ENCODE results near the gene KAZN.

Gene KAZN

DNA sequence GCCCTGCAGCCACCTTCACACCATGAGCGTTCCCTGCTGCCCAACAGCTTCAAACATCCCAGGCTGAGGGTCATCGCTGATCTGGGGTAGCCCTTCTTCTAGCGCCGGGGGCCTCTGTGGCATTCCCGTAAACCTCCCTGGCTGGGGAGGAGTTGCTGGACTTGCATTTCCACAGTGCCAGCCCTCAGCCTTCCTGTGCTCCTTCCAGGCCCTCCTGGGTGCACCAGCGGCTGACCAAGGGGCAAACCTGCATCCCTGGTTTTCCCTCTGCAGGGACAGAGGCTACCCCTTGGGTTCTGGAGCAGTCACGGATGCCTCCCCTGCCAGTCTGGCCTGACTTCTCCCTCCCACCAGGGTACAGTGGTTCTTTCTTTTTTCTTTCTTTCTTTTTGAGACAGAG lies 336.4 kb downstream of the KAZN start:
- DNase-seq (ENCODE audit: low read depth in 2 of 2), result no peak

DNA sequence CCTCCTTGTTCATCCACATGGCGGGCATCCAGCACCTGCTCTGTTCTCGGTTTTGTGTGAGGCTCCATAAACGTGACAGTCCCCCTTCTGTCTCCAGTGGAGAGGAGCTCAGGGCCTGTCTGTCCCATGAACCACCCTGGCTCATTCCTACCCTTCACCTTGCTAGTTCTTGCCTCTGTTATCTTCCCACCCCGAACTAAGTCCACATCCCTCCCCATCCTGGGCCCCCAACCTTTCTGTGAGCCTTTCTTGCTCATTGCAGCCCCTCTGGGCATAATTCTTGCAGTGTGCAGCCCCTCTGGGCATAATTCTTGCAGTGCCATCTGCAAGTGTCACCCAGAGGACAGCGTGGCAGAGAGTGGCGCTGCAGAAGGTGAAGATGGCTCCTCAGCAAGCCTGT lies 338.3 kb downstream of the KAZN start:
- no peak for DNase-seq (ENCODE audit: low read depth in 2 of 2)

DNA sequence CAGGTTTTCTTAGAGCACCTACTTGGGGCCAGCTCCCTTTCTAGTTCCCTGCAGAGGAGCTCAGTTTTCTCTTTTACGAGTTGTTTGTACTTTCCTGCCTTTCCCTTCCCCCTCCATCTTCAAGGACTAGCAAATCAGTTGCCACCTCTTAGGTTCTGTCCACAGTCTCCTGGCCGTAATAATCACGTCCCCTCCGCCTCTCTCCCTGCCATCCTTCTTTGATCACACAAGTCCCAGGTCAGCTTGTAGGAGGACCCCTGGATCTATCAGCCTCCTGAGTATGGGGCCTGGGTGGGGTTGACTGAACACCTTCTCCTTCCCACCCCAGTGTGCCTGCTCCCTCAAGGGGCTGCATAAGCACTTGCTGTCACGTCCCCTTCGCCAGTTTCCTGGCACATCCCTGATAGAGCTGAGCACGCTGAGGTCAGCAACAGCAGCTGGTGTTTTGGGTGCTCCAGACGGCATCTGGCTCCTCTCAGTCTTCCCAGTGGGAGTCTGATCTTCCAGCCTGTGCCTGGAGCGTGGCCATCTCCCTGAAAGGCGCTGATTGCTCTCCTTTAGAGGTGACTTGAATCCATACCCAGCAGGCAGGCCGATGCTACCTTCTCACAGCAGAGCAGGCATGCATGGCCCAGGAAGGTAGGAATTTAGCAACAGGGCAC lies 338.9 kb downstream of the KAZN start:
- DNase-seq (ENCODE audit: low read depth in 2 of 2), result no peak

DNA sequence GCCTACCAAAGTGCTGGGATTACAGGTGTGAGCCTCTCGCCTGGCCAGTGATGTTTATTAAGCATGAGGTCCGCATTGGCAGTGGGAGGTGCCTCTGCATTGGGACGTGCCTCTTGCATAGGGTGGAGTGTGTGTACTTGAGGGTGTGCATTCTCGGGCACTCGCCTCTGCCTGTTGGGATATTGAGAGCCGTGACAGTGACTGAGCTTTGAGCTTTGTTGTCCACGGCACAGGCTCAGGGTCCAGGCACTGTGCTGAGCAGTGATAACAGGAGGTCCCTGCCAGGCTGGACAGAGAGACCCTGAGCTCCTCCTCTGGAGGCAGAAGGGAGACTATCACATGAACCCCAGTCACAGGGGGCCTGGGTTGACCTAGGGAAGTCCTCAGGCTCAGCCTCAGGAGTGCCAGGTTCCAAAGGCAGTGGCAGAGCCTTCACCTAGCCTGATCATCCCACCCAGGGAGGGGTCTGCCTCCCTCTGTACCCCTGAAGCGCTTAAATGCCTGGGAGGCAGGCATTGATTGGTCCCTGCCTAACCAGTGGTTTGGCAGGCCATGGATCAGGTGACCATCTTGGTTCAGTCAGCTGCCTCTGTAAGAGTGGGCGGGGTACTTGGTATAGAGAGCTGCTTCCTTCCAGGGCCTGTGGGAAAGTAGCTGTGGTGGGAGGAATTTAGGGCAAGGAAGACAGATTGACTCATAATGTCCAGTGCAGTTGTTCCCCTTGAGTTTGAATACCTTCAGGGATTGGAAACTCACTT lies 341.2 kb downstream of the KAZN start:
- no peak for DNase-seq (ENCODE audit: low read depth in 2 of 2)

DNA sequence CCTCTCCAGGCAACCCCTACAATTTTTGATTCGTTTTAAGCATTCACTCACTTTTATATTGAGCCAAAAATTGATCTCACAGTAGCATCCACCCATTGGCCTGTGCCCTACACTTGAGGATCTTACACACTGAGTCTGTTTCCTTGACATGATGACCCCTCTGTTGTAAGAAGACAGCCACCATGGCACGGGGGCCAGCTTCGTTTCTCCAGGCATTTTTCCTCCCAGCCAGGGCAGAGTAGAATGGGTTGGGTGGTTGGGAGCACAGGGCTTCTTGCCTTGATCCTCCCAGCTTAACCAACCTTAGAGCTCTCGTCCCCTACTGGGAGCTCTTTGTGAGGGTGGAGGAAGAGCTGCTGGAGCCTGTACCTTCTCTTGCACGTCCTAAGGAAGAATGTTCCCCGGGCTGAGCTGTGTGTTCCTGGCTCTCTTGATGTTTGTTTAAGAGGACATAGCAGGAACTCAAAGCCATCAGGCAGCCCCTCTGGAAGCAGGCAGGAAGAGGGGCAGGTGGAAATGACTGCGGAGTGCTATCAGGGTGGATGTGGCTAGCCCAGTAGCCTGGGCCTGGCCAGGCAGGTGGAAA lies 341.9 kb downstream of the KAZN start:
- no peak for DNase-seq (ENCODE audit: low read depth in 2 of 2)

DNA sequence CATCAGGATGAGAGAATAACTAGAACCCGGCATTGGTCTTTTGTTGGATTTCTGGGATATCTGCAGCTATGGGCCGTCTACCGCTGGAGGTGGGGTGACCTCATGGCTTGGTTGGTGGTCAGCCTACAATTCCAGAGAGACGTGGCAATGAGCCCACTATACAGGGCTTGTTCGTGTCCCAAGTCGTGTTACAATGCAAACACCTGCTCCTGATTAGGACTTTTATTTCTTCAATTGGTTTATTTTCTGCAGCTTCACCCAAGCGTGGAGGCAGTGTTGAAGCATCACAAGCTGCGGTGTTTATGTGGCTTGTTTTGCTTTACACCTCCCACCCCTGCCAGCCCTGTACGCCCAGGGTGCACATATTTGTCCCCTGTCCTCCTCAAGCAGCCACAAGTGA lies 343.4 kb downstream of the KAZN start:
- DNase-seq (ENCODE audit: low read depth in 2 of 2), result no peak

DNA sequence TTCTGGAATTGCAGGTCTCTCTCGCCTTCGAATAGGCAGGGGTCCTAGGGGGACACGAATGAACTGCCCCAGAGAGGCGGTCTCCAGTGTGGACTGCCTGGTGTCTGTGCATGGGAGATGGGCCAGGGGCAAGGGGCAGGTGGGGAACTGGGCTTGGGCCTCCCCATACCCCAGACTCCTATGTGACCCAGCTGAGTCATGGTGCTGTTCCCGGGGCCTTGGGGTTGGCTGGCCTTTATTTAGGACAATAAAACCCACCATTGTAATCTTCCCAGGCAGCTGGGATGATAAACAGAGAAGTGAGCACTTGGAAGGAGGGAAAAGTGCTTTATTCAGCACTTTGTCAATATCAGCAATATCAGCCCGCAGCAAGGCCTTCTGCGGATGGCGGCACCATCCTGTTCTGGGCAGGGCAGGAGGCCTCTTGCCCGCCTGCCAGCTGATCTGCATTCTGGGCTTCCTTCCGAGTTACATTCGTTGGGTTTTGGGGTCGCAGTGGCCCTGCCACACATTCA lies 346.0 kb downstream of the KAZN start:
- DNase-seq (ENCODE audit: low read depth in 2 of 2), result no peak

DNA sequence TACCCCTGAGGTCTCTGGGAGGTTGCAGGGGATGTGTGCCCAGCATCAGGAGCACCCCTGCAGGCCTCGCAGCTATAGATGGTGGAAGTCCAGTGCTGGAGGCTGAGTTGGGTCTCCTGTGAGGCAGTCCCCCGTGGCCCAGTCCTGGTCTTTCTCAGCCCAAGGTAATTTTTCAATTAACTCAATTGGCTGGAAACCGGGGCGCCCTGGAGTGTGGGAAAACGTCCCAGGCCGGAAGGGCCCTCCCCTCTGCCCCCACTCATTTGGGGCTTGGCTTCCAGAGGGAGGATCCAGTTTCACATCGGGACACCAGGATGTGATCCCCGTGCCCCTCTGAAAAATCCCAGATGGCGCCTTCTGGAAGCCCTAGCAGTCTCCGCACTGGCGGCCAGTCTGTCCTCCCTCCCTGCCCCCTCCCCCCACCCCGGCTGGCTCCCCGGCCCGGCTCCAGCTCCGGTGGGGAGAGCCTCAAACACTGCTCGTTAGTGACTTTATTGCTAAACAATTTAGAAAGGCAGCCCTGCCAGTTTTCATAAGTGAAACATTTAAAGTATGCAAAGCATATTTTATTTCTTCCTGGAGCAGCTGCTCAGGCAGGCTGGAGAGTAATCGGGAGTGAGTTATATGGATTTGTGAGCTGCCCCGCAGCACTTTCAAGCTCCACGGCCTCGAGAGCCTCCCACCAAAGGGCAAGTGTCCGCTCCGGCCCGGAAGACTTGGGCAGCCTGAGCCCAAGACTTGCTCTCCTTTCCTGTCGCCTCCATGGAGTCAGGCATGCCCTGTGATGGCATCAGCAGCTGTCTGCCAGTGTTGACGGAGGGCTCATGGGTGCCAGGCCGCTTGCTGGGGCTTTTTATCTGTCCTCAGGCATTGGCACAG lies 346.9 kb downstream of the KAZN start:
- no peak for DNase-seq (ENCODE audit: low read depth in 2 of 2)

DNA sequence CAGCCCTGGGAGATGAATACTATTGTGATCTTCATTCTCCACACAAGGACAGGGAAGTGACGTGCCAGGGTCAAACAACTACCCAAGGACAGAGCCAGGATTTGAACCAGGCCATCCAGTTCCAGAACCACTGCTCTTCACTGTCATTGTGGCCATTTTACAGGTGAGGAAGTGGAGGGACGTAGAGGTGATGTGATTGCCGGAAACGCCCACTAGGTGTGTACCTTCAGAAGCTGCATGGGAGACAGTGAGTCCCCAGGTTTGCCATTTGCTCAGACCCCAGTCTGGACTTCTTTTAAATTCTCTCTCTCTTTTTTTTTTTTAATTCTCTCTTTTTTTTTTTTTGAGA lies 347.5 kb downstream of the KAZN start:
- DNase-seq (ENCODE audit: low read depth in 2 of 2), result no peak

DNA sequence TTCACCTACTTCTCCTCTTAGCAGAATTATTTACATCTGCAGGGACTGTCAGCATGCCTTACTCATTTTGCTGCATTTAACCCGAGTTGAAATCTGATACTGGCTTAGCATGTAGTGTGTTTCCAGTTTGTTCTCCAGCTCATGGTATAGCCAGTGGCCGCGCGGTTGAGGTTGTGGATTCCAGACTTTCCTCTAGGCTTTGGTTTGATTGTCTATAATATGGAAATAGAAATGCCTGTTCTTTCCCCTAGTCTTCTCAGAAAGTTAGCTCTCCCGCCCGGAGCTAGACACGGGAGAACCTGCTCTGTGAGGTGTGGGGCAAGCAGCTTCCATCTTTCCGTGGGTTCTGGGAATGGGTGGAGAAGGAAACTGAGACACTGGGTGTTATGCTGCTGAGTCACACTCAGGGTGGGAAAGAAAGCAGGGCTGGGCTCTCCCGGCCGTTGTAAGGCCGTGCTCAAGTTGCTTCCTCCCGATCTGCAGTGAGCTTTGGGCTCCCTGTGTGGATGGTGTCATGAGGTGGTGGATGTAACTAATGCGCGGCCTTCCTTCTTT lies 348.3 kb downstream of the KAZN start:
- no peak for DNase-seq (ENCODE audit: low read depth in 2 of 2)

DNA sequence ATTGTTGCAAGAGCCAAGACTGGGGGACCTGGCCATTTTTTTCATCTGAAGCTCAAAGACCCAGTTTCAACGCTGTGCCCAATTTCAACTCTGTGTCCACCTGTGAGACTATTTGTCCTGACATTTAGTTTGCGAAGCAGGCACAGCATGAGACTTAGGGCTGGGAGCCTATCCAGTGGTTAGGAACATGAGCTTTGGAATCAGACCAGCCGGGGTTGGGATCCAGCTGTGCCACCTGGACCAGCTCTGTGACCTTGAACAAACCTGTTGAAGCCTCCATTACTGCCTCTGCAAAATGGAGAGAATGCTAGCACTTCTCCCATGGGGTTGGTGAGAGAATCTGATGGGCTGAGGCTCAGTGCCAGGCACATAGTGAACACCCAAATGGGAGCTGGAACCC lies 348.9 kb downstream of the KAZN start:
- DNase-seq (ENCODE audit: low read depth in 2 of 2), result no peak

DNA sequence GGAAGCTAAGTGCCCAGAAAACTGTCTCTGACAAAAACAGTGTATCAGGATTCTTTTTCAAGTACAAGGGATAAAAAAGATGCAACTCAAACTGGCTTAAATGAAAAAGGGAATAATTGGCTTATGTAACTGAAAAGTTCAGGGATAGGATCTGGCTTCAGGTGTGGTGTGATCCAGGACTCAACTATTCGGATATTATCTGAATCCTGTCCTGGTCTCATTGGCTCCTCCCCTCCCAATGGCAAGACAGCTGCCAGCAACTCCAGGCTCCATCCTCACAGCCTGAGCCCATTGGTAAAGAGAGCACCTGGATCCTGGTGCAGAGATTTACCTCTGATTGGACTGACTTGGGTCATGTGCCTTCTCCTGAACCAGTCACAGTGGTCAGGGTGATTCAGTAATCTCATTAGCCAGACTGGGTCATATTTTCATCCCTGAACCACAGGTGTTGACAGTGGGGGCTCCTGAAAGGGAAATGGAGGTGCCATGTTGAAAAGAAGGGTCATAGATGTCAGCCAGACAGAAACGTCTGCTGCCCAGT lies 349.7 kb downstream of the KAZN start:
- DNase-seq (ENCODE audit: low read depth in 2 of 2), result no peak

DNA sequence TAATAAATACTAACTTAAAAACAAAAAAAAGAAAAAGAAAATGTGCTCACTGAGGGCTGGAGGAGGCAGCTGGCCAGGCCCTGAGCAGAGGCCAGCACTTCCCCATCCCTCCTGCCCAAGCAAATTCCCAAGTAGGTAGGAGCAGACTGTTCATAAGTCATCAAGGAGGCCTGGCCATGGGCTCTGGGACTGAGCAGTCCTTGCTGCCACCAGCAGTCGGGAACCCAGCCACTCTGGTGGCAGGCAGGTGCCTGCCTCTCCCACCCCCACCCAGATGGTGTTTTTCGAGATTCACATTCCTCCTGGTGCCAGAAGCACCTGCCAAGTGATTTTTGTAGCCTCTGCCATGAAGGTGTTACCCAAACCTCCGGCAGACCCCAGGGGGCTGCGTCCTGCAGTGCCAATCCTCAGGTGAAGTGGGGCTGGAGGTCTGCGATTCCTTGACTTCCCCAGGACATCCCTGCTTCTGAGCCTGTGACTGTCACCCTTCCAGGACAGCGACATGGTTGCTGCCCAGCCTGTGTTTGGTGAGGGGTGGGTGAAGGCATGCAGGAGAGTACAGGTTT lies 350.9 kb downstream of the KAZN start:
- DNase-seq (ENCODE audit: low read depth in 2 of 2), result no peak

DNA sequence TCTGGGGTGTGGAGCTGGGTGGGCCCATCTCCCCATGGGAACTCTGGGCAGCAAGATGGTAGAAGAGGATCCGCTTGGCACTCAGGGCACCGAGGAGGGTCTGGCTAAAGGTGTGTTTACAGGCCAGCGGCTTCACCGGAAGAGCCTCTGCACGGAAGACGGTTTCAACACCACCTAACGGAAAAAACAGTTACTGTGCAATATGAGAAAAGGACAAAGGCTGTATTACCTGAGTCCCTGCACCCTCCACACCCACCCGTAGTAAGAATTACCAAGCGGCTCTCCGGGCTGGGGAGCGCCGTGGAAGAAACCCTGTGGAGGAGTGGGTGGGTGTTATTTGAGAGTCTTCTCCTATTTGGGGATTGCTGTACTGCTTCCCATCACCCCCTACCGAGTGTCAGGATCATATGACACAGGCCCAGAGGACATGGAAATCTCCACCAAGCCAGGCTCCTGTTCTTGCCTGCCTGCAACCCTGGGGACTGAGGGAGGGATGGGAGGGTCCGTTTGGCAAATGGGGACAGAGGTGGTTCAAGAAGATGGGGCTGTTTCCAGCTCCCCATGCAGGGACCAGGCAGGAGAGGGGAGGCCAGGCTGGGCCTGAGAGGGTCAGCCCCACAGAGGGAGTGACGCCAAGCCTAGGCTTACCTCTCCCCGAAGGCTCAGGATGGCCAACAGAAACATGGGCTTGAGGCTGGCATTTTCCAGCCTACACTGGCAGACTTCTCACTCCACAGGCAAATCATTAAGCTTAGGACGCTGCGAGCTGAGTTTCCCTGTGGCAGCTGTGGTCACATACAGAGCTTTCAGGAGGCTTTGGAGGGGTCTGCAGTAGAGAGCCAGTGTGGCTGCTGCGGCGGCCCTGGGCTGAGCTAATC lies 351.6 kb downstream of the KAZN start:
- no peak for DNase-seq (ENCODE audit: low read depth in 2 of 2)

DNA sequence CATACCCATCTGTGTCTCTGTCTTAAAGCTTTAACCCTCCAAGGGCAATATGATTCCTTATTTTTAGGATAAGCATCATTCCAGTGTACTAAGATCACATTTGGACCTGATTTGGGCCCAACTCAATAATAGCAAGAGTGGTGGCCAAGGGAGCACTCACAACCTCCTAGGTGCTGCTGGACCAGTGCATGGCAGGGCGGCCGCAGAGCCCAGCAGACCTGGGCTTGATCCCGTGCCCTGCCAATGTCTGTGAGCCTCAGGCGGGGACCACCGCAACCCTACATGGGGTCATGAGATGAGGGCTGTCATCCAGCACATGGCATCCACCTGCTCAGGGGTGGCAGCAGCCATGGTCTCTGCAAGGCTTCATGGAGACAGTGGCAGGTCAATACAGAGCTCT lies 353.3 kb downstream of the KAZN start:
- DNase-seq (ENCODE audit: low read depth in 2 of 2), result no peak

DNA sequence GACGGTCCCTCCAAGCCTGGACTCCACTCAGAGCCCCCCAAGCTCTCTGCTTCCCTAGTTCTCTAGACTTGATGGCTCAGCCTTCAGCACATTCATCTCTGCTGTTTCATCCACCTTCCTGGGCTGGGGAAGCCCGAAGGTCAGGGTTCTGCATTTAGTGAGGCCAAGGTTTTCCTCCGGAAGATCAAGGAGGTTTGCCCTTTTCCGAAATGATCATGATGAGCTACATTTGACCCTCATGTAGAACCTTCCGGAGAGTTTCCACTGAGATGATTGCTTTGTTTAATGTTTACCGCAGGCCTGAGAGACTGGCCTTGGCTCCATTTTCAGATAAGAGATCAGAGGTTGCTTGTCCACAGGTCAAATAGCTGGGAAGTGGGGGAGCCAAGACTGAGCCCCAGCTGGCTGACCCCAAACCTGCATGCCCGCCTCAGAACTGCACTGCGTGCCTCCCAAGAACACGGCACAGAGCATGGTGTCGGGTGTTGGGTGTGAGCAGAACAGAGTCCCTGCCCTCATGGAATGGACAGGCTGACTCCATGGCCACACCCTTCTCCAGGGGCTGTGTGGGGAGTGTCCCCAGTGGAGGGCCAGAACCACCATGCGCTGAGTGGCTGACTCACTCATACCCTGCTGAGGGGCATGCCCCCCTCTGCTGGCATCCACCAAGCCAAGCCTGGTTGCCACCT lies 354.3 kb downstream of the KAZN start:
- DNase-seq (ENCODE audit: low read depth in 2 of 2), result no peak

DNA sequence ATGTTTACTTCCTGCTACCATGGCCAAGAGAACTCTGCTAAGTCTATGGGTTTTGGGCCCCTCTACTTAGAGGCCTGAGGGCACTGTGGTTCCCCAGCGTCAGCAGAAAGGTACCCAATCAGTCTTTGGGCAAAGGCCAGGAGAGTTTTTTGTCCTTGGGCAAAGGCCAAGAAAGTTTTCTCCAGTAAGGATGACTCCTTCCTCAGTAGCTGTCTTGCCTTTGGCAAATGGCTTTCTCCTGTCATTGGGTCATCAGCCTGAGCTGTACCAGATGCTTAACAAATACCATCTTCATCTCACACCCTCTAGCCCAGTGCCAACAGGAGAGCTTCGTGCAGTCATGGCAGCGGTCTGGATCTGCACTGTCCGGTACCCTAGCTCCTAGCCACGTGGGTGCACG lies 355.7 kb downstream of the KAZN start:
- DNase-seq (ENCODE audit: low read depth in 2 of 2), result no peak

DNA sequence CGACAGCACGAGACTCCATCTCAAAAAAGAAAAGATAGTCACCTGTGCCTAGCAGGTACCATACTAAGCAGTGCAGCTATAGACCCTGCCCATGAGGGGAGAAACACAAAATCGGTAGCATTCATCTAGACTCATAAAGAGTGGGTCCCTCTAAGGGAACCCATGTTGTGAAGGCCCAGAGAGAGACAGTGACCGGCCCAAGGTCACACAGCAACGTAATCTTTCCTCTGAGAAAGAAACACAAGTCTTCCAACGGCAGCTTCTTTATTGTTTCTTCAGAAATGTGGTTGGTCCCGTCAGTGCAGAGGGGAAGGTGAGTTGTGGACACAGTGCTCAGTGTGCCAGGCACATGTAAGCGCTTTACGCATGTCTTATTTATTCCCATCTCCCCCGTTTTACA lies 356.4 kb downstream of the KAZN start:
- no peak for DNase-seq (ENCODE audit: low read depth in 2 of 2)

DNA sequence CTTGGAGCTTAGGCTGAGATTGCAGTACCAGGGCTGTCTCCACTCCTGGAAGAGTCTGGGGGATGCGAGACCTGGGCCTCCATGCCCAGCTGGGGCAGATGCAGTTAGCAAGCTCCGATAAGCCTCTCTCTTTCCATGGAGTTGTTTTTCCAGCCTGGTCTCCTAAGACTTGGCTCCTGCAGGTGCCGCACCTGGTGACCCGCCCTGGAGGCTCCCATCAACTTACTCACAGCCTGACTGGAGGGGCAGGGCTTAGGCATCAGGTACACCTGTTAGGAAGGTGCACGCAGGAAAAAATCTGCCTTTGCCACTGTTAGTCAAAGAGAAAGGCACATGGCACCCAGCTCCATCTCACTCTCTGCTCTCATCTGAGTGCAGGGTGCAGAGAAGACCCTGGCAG lies 356.9 kb downstream of the KAZN start:
- no peak for DNase-seq (ENCODE audit: low read depth in 2 of 2)

DNA sequence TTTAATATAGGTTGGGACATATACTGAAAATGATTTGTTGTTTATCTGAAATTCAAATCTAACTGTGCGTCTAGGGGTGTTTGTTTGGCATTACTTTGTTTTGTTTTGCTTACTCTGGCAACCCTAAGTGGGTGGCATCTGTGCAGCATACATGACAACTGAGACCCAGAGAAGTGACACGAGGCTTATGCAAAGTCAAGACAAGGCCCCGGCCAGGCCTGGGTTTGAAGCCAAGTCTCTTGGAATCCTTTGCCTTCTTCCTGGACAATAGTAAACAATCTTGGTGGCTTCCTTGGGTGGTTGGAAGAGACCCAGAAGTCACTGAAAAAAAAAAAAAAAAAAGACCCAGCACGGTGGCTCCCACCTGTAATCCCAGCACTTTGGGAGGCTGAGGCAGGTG lies 357.5 kb downstream of the KAZN start:
- no peak for DNase-seq (ENCODE audit: low read depth in 2 of 2)

All from stimulated activated CD8-positive, alpha-beta memory T cell treated with anti-CD3 and anti-CD28 coated beads, Interleukin-7, amount 100 ng/mL, for 1 hour (primary cell).